HG03060 (cell line): ENCODE data around the gene MERTK.
"Not testable (repeated sequence)": the region's sequence is repeated elsewhere in the genome, so short reads cannot be mapped to it uniquely, and the experiment has no call there.

ENCODE experiments used
- ATAC-seq: cut with Tn5 transposase; IDR thresholded peaks from one replicate; pipeline ENCODE4 v1.9.1; 2021; ENCODE audit warnings: low read depth, moderate number of reproducible peaks; ENCODE audit not compliant: unreplicated experiment

Gene MERTK

GRCh38 chr2:112034924-112035323 lies 136.5 kb downstream of the MERTK start:
- no peak for ATAC-seq

GRCh38 chr2:112035786-112036185 lies 137.4 kb downstream of the MERTK start:
- no peak for ATAC-seq

GRCh38 chr2:112039556-112039955 lies 141.1 kb downstream of the MERTK start:
- ATAC-seq: not testable (repeated sequence)

DNA sequence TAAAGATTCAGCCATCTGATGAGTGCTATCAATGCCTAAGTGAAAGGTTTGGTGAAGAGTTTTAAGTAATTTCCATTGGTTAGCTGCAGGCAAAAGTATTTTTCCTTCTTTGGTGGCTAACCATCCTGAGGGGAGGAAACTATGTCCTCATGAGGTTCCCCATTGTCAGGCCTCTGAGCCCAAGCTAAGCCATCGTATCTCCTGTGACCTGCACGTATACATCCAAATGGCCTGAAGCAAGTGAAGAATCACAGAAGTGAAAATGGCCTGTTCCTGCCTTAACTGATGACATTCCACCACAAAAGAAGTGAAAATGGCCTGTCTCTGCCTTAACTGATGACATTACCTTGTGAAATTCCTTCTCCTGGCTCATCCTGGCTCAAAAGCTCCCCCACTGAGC lies 141.7 kb downstream of the MERTK start:
- not testable (repeated sequence) for ATAC-seq

GRCh38 chr2:112041460-112041859 lies 143.1 kb downstream of the MERTK start:
- ATAC-seq: not testable (repeated sequence)

DNA sequence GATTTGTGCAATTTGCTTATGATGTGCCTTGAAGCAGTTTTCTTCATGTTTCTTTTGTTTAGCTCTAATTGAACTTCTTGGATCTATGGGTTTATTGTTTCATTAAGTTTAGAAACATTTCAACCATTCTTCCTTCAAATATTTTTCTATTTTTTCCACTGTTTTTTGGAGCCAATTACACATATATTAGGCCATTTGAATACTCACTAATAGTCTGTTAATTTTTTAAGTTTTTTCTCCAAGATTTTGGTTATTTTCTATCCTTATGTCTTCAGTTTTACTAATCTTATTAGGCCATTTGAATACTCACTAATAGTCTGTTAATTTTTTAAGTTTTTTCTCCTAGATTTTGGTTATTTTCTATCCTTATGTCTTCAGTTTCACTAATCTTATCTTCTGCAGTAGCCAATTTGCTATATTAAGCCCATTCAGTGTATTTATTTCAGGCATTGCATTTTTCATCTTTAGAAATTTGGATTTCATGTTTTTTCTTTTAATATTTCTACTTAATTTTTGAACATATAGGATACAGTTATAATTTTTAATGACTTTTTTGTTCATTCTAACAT lies 147.1 kb downstream of the MERTK start:
- no peak for ATAC-seq

DNA sequence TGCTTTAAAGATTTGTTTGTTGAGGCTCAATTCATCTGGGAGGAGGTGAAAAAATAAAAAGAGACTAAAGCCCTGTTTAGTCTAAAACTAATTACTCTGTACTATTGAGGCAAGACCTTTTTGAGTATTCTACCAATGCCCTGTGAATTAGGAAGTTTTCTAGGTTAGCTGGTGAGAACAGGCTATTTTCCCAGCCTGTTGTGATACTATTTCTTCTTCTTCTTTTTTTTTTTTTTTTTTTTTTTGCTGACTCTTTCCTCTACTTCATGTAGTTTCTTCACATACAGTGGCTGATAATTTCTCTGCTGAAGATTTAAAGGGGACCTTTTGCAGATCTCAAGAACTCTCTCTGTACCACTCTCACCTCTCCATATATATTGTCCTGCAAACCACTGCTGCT lies 147.8 kb downstream of the MERTK start:
- ATAC-seq: no peak

GRCh38 chr2:112047537-112048235 lies 149.3 kb downstream of the MERTK start:
- ATAC-seq: no peak

- no peak for ATAC-seq
Observed at GRCh38 chr2:112048236-112048592, 149.8 kb downstream of the MERTK start.

- no peak for ATAC-seq
Observed at GRCh38 chr2:112048887-112049286, 150.5 kb downstream of the MERTK start.

DNA sequence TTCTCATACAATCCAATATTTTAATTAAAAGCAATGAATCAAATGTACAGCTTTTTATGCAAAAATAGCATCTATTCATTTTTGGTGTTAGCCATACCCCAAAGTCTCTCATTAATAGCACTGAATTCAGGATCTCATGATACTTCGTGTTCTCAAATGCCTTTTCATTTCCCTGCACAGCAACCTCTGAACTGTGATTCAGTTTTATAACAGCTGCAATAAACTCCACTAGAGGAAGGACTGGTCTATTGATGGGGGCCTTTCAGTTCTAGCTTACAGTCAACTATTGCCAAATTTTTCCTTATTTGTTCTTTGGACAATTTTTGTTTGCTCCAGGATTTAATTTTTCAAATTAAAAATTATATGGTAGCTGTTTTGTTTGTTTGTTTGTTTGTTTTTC lies 151.9 kb downstream of the MERTK start:
- no peak for ATAC-seq

- no peak for ATAC-seq
Observed at GRCh38 chr2:112053917-112054846, 155.8 kb downstream of the MERTK start.

DNA sequence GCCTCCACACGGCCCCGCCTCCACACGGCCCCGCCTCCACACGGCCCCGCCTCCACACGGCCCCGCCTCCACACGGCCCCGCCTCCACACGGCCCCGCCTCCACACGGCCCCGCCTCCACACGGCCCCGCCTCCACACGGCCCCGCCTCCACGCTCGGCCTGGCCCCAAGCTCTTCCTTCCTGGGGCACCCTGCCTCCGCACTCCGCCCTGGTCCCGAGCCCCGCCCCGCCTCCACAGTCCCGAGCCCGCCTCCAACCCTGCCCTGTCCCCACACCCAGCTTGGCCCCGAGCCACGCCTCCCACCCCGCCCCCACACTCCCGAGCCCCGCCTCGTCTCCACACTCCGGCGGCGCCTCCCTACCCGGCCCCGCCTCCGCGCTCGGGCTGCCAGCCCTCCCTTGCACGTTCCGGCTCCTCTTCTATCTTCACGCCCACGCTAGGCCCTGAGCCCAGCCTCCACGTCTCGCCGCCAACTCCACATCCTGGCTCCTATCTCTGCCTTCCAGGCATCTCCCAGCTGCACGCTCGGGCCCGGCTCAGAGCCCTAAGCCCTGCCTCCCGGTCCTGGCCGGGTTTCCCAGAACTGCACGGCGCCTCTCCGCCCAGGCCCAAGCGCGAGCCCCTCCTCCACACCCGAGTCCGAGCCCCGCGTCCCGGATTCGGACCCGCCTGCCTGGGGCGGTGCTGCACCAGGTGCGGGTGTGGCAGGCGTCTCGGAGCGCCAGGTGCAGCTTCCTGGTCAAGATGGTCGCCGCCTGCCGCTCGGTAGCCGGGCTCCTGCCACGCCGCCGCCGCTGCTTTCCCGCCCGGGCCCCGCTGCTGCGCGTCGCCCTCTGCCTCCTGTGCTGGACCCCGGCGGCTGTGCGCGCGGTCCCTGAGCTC lies 156.7 kb downstream of the MERTK start, which contains the start of gene TMEM87B:
TSS of gene TMEM87B (plus strand) at position 423 of the 883 bp plus-strand sequence. CDS start at position 746, 323 bp downstream.
- ATAC-seq: peak; percentile 49

DNA sequence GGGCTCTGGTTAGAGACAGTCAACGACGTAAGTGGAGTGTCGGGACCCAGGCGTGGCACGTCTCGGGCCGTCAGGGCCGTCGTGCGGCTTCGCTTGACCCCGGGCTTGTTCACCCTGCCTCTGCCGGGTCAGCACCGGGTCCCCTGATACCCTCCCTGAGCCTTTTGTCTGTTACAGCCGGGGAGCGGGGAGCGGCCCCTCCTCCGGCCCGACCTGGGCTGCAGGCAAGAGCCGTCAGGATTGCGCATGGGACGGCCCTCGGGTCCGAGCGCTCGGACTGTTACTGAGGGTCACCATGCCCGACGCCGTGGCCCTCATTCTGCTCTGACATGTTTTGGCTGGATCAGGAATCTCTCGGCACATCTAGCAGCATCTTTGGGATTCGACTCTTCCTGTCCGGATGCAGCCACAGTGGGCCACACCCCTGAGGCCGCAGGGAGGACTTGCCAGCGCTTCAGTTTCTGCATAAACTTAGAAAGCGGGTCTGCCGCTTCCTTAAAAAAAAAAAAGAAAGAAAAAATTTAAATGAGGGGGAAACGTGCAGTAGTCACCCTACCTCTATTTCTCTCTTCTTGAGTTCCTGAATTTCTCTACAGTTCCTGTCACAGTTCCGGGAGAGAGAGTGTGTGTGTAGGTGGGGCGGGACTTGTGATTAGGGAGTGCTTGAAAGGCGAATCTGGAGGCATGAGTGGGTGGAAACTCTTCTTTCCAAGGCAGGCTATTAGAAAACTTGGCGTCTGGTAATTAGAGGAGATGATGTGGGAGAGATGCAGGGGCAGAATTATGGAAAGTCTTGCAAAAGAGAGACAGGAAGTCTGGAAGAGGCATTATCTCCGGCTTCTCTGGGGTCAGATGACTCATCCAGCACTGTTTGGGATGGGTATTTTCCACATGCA lies 157.6 kb downstream of the MERTK start:
- no peak for ATAC-seq

- no peak for ATAC-seq
Observed at GRCh38 chr2:112056626-112056987, 158.2 kb downstream of the MERTK start.

- ATAC-seq: no peak
Observed at GRCh38 chr2:112059671-112060070, 161.3 kb downstream of the MERTK start.

GRCh38 chr2:112061299-112061698 lies 162.9 kb downstream of the MERTK start:
- ATAC-seq: no peak

GRCh38 chr2:112061840-112062239 lies 163.4 kb downstream of the MERTK start:
- no peak for ATAC-seq

DNA sequence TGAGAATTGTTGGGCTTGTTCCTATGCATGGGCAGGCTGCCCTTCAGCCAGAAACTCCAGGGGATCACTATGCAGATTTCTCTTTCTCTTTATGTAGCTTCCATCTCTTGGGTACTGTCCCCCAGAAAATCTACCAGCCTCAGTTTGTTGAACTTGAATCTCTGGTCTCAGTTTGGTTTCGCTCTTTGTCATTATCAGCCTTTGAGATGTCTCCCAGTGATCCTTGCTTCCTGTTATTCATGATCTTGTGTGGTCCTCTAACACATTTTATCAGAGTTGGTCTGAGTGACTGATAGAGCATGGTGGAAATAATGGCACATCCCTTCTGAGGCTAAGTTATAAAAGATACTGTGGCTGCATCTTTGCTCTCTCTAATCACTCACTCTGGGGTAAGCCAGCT lies 164.5 kb downstream of the MERTK start:
- ATAC-seq: no peak
